ENCODE results near the gene UPK1A.

UPK1A gene

DNA sequence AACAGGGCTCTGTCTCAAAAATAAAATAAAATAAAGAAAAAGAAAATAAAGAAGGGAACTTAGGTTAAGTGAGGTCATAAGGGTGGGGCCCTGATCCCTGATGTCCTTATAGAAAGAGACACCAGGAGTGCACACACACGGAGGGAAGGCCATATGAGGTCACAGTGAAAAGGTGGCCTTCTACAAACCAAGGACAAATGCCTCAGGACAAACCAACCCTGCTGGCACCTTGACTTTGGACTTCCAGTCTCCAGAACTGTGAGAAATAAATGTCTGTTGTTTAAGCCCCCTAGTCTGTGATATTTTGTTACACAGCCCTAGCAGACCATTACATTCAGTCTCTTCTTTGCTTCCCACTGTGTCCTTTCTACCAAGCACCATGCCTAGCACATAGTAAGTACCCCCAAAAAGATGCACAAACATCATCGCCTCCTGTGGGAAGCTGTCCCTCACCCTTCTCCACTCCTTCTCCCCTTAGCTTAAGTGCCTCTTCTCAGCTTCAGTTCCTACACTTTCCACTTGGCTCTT is 29.6 kb downstream of the UPK1A start:
- TF ChIP-seq, protein P1, sequence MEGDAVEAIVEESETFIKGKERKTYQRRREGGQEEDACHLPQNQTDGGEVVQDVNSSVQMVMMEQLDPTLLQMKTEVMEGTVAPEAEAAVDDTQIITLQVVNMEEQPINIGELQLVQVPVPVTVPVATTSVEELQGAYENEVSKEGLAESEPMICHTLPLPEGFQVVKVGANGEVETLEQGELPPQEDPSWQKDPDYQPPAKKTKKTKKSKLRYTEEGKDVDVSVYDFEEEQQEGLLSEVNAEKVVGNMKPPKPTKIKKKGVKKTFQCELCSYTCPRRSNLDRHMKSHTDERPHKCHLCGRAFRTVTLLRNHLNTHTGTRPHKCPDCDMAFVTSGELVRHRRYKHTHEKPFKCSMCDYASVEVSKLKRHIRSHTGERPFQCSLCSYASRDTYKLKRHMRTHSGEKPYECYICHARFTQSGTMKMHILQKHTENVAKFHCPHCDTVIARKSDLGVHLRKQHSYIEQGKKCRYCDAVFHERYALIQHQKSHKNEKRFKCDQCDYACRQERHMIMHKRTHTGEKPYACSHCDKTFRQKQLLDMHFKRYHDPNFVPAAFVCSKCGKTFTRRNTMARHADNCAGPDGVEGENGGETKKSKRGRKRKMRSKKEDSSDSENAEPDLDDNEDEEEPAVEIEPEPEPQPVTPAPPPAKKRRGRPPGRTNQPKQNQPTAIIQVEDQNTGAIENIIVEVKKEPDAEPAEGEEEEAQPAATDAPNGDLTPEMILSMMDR (IDR thresholded peaks at IDR 0.05; ENCODE audit: low read depth, low read length) = no peak
- H3K4me3 ChIP-seq (ENCODE audit: low read depth, low read length) = no peak overlapping the region
- no peak for DNase-seq (ENCODE audit: low read depth, low spot score)
- in situ Hi-C loops (cut with HindIII; ENCODE audit: low sequenced_read_pairs) = no loop called here

DNA sequence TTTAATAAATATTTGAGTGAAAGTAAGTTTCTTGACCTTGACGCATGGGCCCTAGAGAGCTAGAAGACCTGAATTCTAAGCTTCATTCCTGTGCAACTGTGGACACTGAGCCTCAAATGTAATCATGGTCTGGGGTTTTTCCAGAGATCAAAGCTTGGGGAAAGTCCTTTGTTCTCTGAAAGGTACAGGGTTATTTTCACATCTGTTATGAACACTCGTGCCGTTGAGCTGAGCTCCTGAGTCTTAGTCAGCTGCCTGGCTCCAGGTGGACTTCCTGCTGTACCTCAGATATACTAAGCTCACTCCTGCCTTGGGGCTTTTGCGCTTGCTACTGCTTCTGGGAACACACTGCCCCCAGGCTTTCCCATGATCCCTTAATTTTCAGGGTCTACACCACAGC is 30.5 kb downstream of the UPK1A start:
- no peak overlapping the region for H3K4me3 ChIP-seq (ENCODE audit: low read depth, low read length)
- no peak for DNase-seq (ENCODE audit: low read depth, low spot score)
- TF ChIP-seq, protein P1 (IDR thresholded peaks at IDR 0.05; ENCODE audit: low read depth, low read length) = no peak
- in situ Hi-C loops (cut with HindIII; ENCODE audit: low sequenced_read_pairs) = no loop called here

DNA sequence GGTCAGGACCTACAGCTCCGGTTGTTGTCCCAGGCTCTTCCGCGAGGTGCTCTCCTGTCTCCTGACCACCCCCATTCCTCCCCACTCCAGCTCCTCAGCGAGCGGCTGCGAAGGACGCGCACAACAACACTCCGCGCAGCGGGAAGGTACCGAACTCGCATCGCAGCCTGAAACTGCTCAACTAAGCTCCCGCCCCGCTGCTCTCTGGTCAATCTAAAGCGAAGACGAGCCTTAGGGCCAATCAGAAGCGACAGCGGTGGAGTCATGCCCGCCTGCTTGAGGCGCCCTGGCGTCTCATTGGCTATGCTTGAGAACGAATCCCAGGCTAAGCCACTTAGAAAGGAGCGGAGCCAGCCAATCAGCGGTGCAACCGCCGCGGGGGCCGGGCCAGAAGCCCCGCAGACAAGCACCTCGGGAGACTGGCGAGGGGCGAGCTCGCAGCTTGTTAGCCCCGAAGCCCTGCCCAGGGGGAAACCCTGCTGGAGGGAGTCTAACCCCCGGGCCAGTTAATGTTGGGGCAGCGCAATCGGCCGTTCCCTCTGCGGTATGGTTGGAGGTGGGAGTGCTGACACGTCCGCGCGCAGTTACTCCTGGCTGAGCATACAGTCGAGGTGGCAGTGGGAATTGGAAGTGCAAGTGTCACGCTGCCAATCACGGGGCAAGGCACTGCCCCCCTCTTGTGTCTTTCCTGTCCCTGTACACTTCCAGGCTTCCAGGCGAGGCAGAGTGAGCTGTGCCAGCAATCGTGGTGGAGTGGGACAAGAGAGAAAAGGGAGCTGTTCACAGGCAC is 36.1 kb downstream of the UPK1A start:
- peak overlapping the region; percentile 54 for H3K4me3 ChIP-seq (ENCODE audit: low read depth, low read length)
- TF ChIP-seq, protein P1 (IDR thresholded peaks at IDR 0.05; ENCODE audit: low read depth, low read length) = no peak
- DNase-seq (ENCODE audit: low read depth, low spot score) = peak; percentile 98
- in situ Hi-C loops (cut with HindIII; ENCODE audit: low sequenced_read_pairs) = no loop called here

DNA sequence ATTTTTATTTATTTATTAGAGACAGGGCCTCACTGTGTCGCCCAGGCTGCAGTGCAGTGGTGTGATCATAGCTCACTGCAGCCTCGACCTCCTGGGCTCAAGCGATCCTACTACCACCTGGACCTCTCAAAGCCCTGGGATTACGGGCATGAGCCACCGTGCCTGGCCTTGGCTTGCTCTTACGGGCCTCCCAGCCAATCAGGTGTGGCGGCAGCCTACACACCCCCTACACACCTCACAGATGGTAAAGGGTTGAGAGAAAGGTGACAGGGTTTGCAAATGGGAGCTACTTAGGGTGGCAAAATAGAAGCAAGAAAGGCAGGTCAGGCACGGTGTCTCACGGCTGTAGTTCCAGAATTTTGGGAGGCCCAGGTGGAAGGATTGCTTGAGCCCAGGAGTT is 37.0 kb downstream of the UPK1A start:
- H3K4me3 ChIP-seq (ENCODE audit: low read depth, low read length) = no peak overlapping the region
- TF ChIP-seq, protein P1 (IDR thresholded peaks at IDR 0.05; ENCODE audit: low read depth, low read length) = no peak
- in situ Hi-C loops (cut with HindIII; ENCODE audit: low sequenced_read_pairs) = no loop called here
- no peak for DNase-seq (ENCODE audit: low read depth, low spot score)

DNA sequence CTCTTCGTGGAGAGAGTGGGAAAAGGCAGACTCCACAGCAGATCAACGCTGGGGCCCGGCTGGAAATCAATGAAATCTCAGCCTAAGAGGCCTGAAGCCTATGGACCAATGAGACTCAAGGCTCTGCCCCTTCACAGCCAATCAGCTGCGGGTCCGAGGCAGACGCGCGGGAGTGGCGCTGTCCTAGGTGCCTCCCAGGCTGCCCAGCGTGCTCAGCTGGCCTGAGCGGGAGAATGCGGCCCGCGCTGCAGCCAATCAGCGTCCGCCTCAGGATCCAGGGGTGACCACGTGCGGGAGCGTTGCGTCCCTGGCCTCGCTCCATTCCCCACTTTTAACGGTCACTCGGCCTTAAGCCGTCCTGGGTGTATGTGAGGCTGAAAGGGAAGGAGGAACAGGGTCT is 37.9 kb downstream of the UPK1A start, which contains the start of gene ZBTB32:
ZBTB32 (plus strand) TSS at position 341 of the 400 bp plus-strand sequence. CDS start 10,069 bp downstream, outside the sequence.
- H3K4me3 ChIP-seq (ENCODE audit: low read depth, low read length) = no peak within 1 kb of the TSS
- DNase-seq (ENCODE audit: low read depth, low spot score) = peak; percentile 52
- in situ Hi-C loops (cut with HindIII; ENCODE audit: low sequenced_read_pairs) = no loop called here
- TF ChIP-seq, protein P1 (IDR thresholded peaks at IDR 0.05; ENCODE audit: low read depth, low read length) = no peak

DNA sequence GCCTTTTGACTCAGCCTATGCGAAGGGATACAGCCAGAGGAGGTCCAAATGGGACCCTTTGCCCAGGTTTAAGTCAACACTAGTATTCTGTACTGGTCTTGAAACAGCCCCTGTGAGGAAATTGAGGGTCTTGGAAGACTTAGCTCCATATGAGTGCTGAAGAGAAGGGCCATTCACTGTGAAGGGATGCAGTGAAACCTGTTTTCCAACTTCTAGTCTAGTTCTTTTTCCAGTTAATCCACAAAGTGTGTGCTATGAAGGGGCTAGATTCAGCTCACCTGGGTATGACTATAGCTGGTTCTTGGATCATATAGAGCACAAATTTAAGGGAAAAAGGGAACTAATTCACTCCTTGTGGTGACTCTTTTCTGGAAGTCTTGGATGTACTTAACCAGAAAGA is 42.1 kb downstream of the UPK1A start:
- TF ChIP-seq, protein P1 (IDR thresholded peaks at IDR 0.05; ENCODE audit: low read depth, low read length) = no peak
- in situ Hi-C loops (cut with HindIII; ENCODE audit: low sequenced_read_pairs) = no loop called here
- no peak for DNase-seq (ENCODE audit: low read depth, low spot score)
- no peak overlapping the region for H3K4me3 ChIP-seq (ENCODE audit: low read depth, low read length)
